CD8-positive, alpha-beta memory T cell (primary cell): ENCODE data around the gene PRMT7. TPM values are rescaled to one million over a fixed set of nuclear protein-coding genes. Genes with fewer than 3 reads are reported as not detected.

Experiments
- CTCF ChIA-PET: fragments of 350-600 bp; sonication (Branson Sonifier 250); formaldehyde crosslinking; loops from one replicate; lab custom pipeline; 2021; ENCODE audit warnings: antibody characterized with exemption; lab: Charles Lee
- POLR2A ChIA-PET: fragments of 350-600 bp; sonication (Branson Sonifier 250); formaldehyde crosslinking; loops from one replicate; lab custom pipeline; 2021; ENCODE audit warnings: antibody characterized with exemption; lab: Charles Lee
- DNase-seq, 5 donors: peaks; one replicate each; pipeline versions ENCODE4 v3.0.0 to v3.0.0-alpha.2; 2020 to 2022; ENCODE audit warnings: mixed read lengths in 1 of 5
- H3K27ac ChIP-seq: one replicate; pipeline ENCODE4 v1.7.0; 2013; ENCODE audit warnings: low read depth, mild to moderate bottlenecking, low read length, moderate library complexity
- H3K27me3 ChIP-seq: 2 replicates; pipeline ENCODE4 v1.7.0; 2013; ENCODE audit warnings: low read length, mild to moderate bottlenecking; ENCODE audit not compliant: insufficient read depth, poor library complexity, severe bottlenecking
- H3K36me3 ChIP-seq: 2 replicates; pipeline ENCODE4 v1.7.0; 2013; ENCODE audit warnings: mild to moderate bottlenecking, low read length, moderate library complexity; ENCODE audit not compliant: insufficient read depth
- H3K4me1 ChIP-seq: 2 replicates; pipeline ENCODE4 v1.7.0; 2013; ENCODE audit warnings: mild to moderate bottlenecking, low read length, moderate library complexity; ENCODE audit not compliant: insufficient read depth
- H3K4me3 ChIP-seq: 2 replicates; pipeline ENCODE4 v1.7.0; 2013; ENCODE audit warnings: mild to moderate bottlenecking, low read length
- H3K9me3 ChIP-seq: 2 replicates; pipeline ENCODE4 v1.7.0; 2013; ENCODE audit warnings: mild to moderate bottlenecking, low read length
- H3K27ac Mint-ChIP-seq, 8 donors: one replicate each; pipeline ENCODE4 v1.8.0; 2020 to 2021; ENCODE audit warnings: mixed read lengths in 8 of 8, mild to moderate bottlenecking in 6 of 8, inconsistent platforms in 3 of 8, moderate library complexity in 3 of 8
- H3K27me3 Mint-ChIP-seq, 2 donors: one replicate each; pipeline ENCODE4 v1.8.0; 2020 to 2021; ENCODE audit warnings: mixed read lengths in 2 of 2, mild to moderate bottlenecking in 1 of 2, moderate library complexity in 1 of 2
- H3K36me3 Mint-ChIP-seq, 3 donors: one replicate each; pipeline ENCODE4 v1.8.0; 2020 to 2021; ENCODE audit warnings: mixed read lengths in 3 of 3, inconsistent platforms in 1 of 3, mild to moderate bottlenecking in 1 of 3
- H3K4me1 Mint-ChIP-seq, 3 donors: one replicate each; pipeline ENCODE4 v1.8.0; 2020 to 2021; ENCODE audit warnings: mixed read lengths in 3 of 3, inconsistent platforms in 1 of 3, mild to moderate bottlenecking in 1 of 3
- H3K4me3 Mint-ChIP-seq, 7 donors: one replicate each; pipeline ENCODE4 v1.8.0; 2020 to 2021; ENCODE audit warnings: mixed read lengths in 7 of 7, mild to moderate bottlenecking in 6 of 7, moderate library complexity in 4 of 7, inconsistent platforms in 2 of 7
- H3K9me3 Mint-ChIP-seq, 5 donors: one replicate each; pipeline ENCODE4 v1.8.0; 2020 to 2022; ENCODE audit warnings: mixed read lengths in 5 of 5, mild to moderate bottlenecking in 3 of 5, moderate library complexity in 2 of 5, inconsistent platforms in 1 of 5
- polyA plus RNA-seq: library from polyadenylated mRNA; unstranded; fragments of 300-500 nt; fragmentation: Illumina TruSeq; gene quantifications from one replicate; pipeline ENCODE4 v1.2.3, GENCODE V29; 2021
- total RNA-seq, 2 experiments: library from RNA; stranded (reverse); gene quantifications; one replicate each; pipeline ENCODE4 v1.2.3, GENCODE V29; 2021

PRMT7 gene
- total and polyA plus RNA-seq, 3 experiments from 2014 or later, result 41.8 to 67.5 (median 61.1) TPM

DNA sequence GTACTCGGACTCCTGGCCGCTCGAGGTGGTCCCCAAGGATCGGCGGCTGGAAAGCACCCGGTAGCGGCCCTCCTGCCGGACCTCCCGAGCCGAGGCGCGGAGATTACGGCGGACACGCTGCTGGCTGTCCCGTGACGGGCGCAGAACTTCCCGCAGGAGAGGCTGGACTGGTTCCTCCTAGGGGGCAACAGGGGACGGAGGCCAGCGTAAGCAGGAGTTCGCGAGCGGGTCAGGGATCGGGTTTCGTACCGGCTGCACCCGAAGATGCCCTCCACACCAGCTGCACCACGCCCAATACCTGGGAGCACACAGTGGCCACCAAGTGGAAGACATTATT, 414 bp upstream of the PRMT7 start:
- peak overlapping the region; percentile 92 to 98 (median 98) for H3K27ac Mint-ChIP-seq
- no peak for DNase-seq
- H3K4me3 ChIP-seq, result peak overlapping the region; percentile 95
- H3K36me3 ChIP-seq, result peaks cover 15% of the 10 kb centered on the region
- H3K27ac ChIP-seq, result peak overlapping the region; percentile 83
- no peaks in the 10 kb centered on the region for H3K9me3 ChIP-seq
- no peaks in the 10 kb centered on the region for H3K9me3 Mint-ChIP-seq
- H3K4me1 ChIP-seq, result peaks cover 43% of the 10 kb centered on the region
- peaks cover 0 to 59% (median 12%) of the 10 kb centered on the region in 3 donors for H3K36me3 Mint-ChIP-seq
- no peaks in the 10 kb centered on the region for H3K27me3 Mint-ChIP-seq
- CTCF ChIA-PET, result interaction anchor here (0.6 to 11.2 kb wide), 14 partner anchors 10 to 69 kb away, joined by 3 to 131 read pairs (median 6); partner anchors contain the start of gene SLC7A6
- peaks cover 41 to 65% (median 48%) of the 10 kb centered on the region in 3 donors for H3K4me1 Mint-ChIP-seq
- POLR2A ChIA-PET, result interaction anchor here (0.6 to 2.2 kb wide), 12 partner anchors 8 to 74 kb away, joined by 3 to 26 read pairs (median 5); partner anchors contain the start of genes ESRP2 and SLC7A6
- H3K27me3 ChIP-seq, result no peaks in the 10 kb centered on the region
- H3K4me3 Mint-ChIP-seq, result peak overlapping the region; percentile 90 to 99 (median 98)

DNA sequence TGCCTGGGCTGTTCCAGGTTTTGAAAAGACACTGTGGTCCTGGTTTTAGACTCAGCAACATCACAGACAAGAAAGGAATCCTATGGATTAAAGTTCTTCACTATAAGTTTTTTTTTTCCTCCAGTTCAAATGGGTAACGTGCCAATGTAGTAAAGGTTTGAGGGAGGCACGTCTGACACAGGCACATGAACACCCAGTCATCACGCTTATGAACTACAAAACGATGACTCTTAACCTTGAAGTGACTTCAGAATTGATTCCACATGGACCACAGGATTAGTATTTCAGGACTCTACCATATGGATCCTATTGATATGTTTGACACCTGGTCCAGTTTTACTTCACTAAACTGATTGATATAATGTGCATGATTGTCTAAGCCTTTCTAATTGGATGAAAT, 2.3 kb downstream of the PRMT7 start:
- DNase-seq, result no peak
- H3K27me3 ChIP-seq, result no peaks in the 10 kb centered on the region
- Mint-ChIP-seq H3K27me3 (no peaks in the 10 kb centered on the region), H3K4me1 (peaks cover 43 to 55% (median 47%) of the 10 kb centered on the region in 3 donors), H3K4me3 (peak overlapping the region in 2 of 7 donors; percentile 15 to 75), H3K9me3 (no peaks in the 10 kb centered on the region), H3K36me3 (peaks cover 0 to 62% (median 15%) of the 10 kb centered on the region in 3 donors), H3K27ac (peak overlapping the region in 1 of 8 donors; percentile 61)
- H3K27ac ChIP-seq, result no peak overlapping the region
- CTCF ChIA-PET, result interaction anchor here (22.5 kb wide), 1 partner anchor 52 kb away, joined by 405 read pairs; the partner anchor contains the start of gene SLC7A6
- H3K36me3 ChIP-seq, result peaks cover 15% of the 10 kb centered on the region
- H3K4me3 ChIP-seq, result no peak overlapping the region
- POLR2A ChIA-PET, result no interaction called here
- H3K4me1 ChIP-seq, result peaks cover 38% of the 10 kb centered on the region
- H3K9me3 ChIP-seq, result no peaks in the 10 kb centered on the region

DNA sequence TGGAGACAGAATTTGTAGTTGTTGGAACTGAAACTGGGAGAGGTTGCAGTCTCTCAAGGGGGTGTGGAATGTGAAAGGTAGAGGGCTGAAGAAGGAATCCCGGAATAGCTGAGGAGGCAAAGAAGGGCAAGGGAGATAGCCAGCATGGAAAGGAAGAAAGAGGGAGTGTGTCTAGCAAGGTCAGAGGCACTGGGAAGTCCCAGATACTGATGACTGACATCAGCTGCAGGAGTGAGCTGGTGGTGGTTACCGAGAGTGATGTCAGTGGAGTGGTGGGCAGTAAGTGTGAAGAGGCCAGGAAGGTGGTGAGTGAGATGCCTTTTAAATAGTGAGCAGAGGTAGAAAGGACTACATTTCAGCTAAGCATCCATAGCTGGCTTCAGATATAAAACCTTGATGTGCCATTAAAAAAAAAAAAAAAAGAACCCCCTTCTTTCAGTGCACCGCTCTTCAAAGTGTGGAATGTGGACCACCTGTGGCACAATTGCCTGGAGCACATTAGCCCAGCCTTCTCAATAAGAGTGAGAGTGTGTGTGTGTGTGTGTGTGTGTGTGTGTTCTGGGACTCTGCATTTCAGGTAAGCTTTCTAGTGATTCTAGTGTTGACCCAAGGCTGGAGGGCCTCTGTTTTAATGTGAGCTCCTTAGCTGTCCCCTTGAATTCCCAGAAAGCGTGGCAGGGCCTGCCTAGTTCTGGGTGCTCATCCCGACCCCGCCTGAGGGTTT, 8.5 kb downstream of the PRMT7 start:
- CTCF ChIA-PET, result interaction anchor here (1.4 to 22.5 kb wide), 2 partner anchors 9 to 59 kb away, joined by 6 to 405 read pairs; partner anchors contain the start of gene SLC7A6
- Mint-ChIP-seq H3K4me3 (no peak overlapping the region), H3K4me1 (peaks cover 19 to 31% (median 22%) of the 10 kb centered on the region in 3 donors), H3K27me3 (no peaks in the 10 kb centered on the region), H3K9me3 (no peaks in the 10 kb centered on the region), H3K36me3 (peaks cover 0 to 69% (median 11%) of the 10 kb centered on the region in 3 donors), H3K27ac (peak overlapping the region in 7 of 8 donors; percentile 3 to 88 (median 73))
- H3K36me3 ChIP-seq, result peaks cover 16% of the 10 kb centered on the region
- POLR2A ChIA-PET, result interaction anchor here (0.5 to 0.7 kb wide), 2 partner anchors 29 to 257 kb away, joined by 3 to 4 read pairs; no protein-coding TSS in a partner anchor
- DNase-seq, result no peak
- H3K27ac ChIP-seq, result no peak overlapping the region
- no peaks in the 10 kb centered on the region for H3K9me3 ChIP-seq
- no peaks in the 10 kb centered on the region for H3K4me1 ChIP-seq
- no peaks in the 10 kb centered on the region for H3K27me3 ChIP-seq
- H3K4me3 ChIP-seq, result no peak overlapping the region

DNA sequence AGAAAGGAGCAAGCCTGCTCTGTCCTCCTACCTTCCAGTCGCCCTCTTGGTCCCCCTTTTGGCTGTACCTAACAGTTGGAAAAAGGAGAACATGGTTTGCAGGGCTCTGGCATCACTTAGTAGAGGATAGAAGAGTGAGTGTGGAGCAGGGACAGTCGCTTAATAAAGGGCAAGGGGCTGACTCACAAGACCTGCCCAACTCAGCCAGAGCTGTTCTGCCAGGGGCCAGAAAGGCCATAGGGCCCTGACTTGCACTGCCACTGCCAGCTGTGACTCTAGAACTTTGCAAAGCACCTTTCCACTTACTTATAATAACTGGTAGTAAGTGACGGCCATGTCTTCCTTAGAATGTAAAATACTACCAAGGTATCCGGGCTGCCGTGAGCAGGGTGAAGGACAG, 13.5 kb downstream of the PRMT7 start:
- H3K36me3 ChIP-seq, result peaks cover 18% of the 10 kb centered on the region
- DNase-seq, result no peak
- peaks cover 0 to 65% (median 10%) of the 10 kb centered on the region in 3 donors for H3K36me3 Mint-ChIP-seq
- no peaks in the 10 kb centered on the region for H3K9me3 Mint-ChIP-seq
- no peaks in the 10 kb centered on the region for H3K27me3 ChIP-seq
- ChIA-PET CTCF (interaction anchor here (22.5 kb wide), 1 partner anchor 64 kb away, joined by 405 read pairs; the partner anchor contains the start of gene SLC7A6), POLR2A (no interaction called here)
- H3K9me3 ChIP-seq, result no peaks in the 10 kb centered on the region
- no peak overlapping the region for H3K27ac ChIP-seq
- no peaks in the 10 kb centered on the region for H3K27me3 Mint-ChIP-seq
- H3K4me3 ChIP-seq, result no peak overlapping the region
- H3K4me1 ChIP-seq, result peaks cover 4% of the 10 kb centered on the region
- no peak overlapping the region for H3K4me3 Mint-ChIP-seq
- H3K4me1 Mint-ChIP-seq, result peaks cover 5 to 17% (median 8%) of the 10 kb centered on the region in 3 donors
- peak overlapping the region in 2 of 8 donors; percentile 72 to 89 for H3K27ac Mint-ChIP-seq

DNA sequence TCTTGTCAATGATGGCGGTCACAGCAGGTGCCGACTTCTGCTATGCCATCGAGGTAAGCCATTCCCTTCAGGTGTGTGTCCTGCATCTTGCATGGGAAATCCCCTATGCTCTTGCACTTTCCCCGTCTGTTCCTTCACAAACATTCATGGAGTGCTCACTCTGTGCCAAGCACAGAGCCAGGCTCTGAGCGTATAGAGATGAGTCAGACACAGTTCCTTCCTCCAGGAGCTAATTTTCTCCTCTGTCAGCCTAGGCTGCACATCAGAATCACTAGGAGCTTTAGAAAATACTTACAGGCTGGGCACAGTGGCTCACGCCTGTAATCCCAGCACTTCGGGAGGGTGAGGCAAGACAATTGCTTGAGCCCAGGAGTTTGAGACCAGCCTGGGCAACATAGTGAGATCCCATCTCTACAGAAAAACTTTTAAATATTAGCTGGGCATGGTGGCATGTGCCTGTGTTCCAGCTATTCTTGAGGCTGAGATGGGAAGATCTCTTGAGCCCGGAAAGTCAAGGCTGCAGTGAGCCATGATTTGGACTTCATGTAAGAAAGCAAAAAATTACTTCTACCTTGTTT, 14.1 kb downstream of the PRMT7 start:
- Mint-ChIP-seq H3K27ac (no peak overlapping the region), H3K9me3 (no peaks in the 10 kb centered on the region), H3K36me3 (peaks cover 0 to 64% (median 10%) of the 10 kb centered on the region in 3 donors), H3K27me3 (no peaks in the 10 kb centered on the region), H3K4me3 (no peak overlapping the region), H3K4me1 (peaks cover 5 to 14% (median 6%) of the 10 kb centered on the region in 3 donors)
- no peak overlapping the region for H3K4me3 ChIP-seq
- CTCF ChIA-PET, result interaction anchor here (22.5 kb wide), 1 partner anchor 64 kb away, joined by 405 read pairs; the partner anchor contains the start of gene SLC7A6
- POLR2A ChIA-PET, result no interaction called here
- H3K27ac ChIP-seq, result no peak overlapping the region
- peaks cover 4% of the 10 kb centered on the region for H3K4me1 ChIP-seq
- peaks cover 17% of the 10 kb centered on the region for H3K36me3 ChIP-seq
- DNase-seq, result no peak
- H3K27me3 ChIP-seq, result no peaks in the 10 kb centered on the region
- H3K9me3 ChIP-seq, result no peaks in the 10 kb centered on the region

DNA sequence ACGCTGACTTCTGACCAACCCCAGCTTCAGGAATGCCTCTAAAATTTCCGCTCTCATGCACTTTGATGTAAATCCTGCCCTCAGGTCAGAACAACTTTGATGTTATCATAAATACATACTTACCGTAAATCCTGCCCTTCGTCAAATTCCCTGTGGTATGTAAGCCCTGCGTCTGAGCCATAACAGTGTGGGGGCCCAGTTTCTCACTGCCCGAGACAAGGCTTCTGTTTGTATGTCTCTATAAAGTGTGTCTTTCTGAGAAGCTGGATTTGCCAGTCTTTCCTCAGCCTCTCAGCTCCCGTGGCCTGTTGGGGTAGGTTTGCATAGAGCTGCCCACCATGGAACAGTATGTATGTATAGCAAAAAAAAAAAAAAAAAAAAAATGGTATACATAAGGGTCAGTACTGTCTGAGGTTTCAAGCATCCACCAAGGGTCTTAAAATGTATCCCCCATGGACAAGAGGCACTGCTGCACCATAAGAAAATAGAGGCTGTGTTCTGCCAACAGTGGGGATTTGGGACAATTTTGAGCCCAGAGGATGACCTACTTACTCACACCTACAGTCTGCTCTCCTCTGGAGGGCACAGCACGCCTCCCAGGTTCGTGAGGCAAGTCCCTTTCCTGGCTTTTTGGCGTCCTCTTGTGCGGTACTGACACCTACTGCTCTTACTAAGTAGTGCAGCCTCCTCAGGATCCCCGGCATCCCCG, 17.5 kb downstream of the PRMT7 start:
- Mint-ChIP-seq H3K4me1 (peaks cover 3 to 12% (median 5%) of the 10 kb centered on the region in 3 donors), H3K36me3 (peaks cover 0 to 64% (median 10%) of the 10 kb centered on the region in 3 donors), H3K9me3 (no peaks in the 10 kb centered on the region), H3K27ac (peak overlapping the region in 5 of 8 donors; percentile 7 to 83 (median 38)), H3K4me3 (no peak overlapping the region), H3K27me3 (no peaks in the 10 kb centered on the region)
- ChIA-PET POLR2A (interaction anchor here (0.6 to 3.6 kb wide), 4 partner anchors 64 to 969 kb away, joined by 4 to 14 read pairs (median 6); partner anchors contain the start of gene SLC7A6), CTCF (interaction anchor here (0.7 to 22.5 kb wide), 33 partner anchors 9 to 256 kb away, joined by 3 to 405 read pairs (median 6); partner anchors contain the start of genes PLA2G15, PRMT7, SLC7A6 and SLC7A6OS)
- H3K4me3 ChIP-seq, result no peak overlapping the region
- peaks cover 18% of the 10 kb centered on the region for H3K36me3 ChIP-seq
- peak; percentile 59 to 87 (median 70) for DNase-seq
- no peaks in the 10 kb centered on the region for H3K9me3 ChIP-seq
- H3K27ac ChIP-seq, result no peak overlapping the region
- no peaks in the 10 kb centered on the region for H3K27me3 ChIP-seq
- peaks cover 12% of the 10 kb centered on the region for H3K4me1 ChIP-seq

DNA sequence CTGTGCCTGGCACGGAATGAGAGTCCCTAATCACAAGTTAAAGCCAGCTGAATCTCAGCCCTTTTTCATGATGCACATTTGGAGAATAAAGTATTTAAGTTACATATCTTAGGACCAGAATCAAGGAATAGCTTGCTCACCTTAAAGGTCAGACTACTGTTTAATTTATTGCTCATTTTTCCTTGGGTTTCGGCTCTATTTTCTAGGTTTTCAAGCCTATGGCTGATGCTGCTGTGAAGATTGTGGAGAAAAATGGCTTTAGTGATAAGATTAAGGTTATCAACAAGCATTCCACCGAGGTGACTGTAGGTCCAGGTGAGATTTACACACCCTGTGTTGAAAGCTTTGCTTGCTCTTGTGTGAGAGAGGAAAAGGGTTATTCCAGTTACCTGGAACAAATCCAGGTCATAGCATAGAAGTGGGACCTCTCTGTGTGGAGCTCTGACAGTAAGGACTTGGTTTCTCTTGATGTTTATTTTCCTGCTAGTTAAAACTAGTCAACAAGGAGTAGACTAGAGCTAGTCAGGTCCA, 18.1 kb downstream of the PRMT7 start:
- Histone ChIP-seq H3K27me3 (no peaks in the 10 kb centered on the region), H3K36me3 (peaks cover 15% of the 10 kb centered on the region), H3K4me3 (no peak overlapping the region), H3K27ac (no peak overlapping the region), H3K4me1 (peaks cover 12% of the 10 kb centered on the region), H3K9me3 (no peaks in the 10 kb centered on the region)
- POLR2A ChIA-PET, result interaction anchor here (0.6 to 3.6 kb wide), 3 partner anchors 65 to 258 kb away, joined by 3 to 14 read pairs (median 5); partner anchors contain the start of gene SLC7A6
- H3K4me3 Mint-ChIP-seq, result no peak overlapping the region
- peaks cover 3 to 12% (median 5%) of the 10 kb centered on the region in 3 donors for H3K4me1 Mint-ChIP-seq
- CTCF ChIA-PET, result interaction anchor here (0.6 to 22.5 kb wide), 34 partner anchors 9 to 257 kb away, joined by 3 to 405 read pairs (median 5); partner anchors contain the start of genes PLA2G15, PRMT7, SLC7A6 and SLC7A6OS
- no peaks in the 10 kb centered on the region for H3K27me3 Mint-ChIP-seq
- H3K9me3 Mint-ChIP-seq, result no peaks in the 10 kb centered on the region
- no peak for DNase-seq
- H3K36me3 Mint-ChIP-seq, result peaks cover 0 to 61% (median 11%) of the 10 kb centered on the region in 3 donors
- peak overlapping the region in 5 of 8 donors; percentile 7 to 74 (median 26) for H3K27ac Mint-ChIP-seq
